IMR-90 (cell line): ENCODE results near the gene ZDHHC17. TPM values are rescaled to one million over a fixed set of nuclear protein-coding genes. Genes with fewer than 3 reads are reported as not detected.

Experiments used
- ATAC-seq: fragments of 200-7000 bp; cut with Tn5 transposase; 2 replicates; pipeline ENCODE4 v1.9.1; 2020; ENCODE audit warnings: low read depth, mild to moderate bottlenecking, moderate library complexity
- BruUV-seq: library from RNA; stranded (reverse); fragments of 400-500 nt; replicated peaks from 2 replicates; lab custom pipeline; 2021; lab: Mats Ljungman, UMichigan
- CTCF ChIA-PET: fragments of 300-600 bp; formaldehyde crosslinking; extraction: SDS; loops from one replicate; lab custom pipeline; 2021; ENCODE audit warnings: antibody characterized with exemption; lab: Yijun Ruan, JAX
- POLR2A ChIA-PET: fragments of 300-600 bp; sonication (Branson Sonifier 250); formaldehyde crosslinking; loops from one replicate; lab custom pipeline; 2022; ENCODE audit warnings: antibody characterized with exemption; ENCODE audit not compliant: unreplicated experiment; lab: Charles Lee
- DNase-seq: peaks from one replicate; pipeline ENCODE4 v3.0.0; 2013
- H2AFZ ChIP-seq: replicated peaks from 2 replicates; pipeline ENCODE3; 2013; ENCODE audit warnings: low read length, mild to moderate bottlenecking; ENCODE audit not compliant: poor library complexity
- H2AK5ac ChIP-seq: 2 replicates; pipeline ENCODE4 v1.6.1; 2013; ENCODE audit warnings: low read depth, low read length, inconsistent platforms
- H2AK9ac ChIP-seq: replicated peaks from 2 replicates; pipeline ENCODE3; 2013; ENCODE audit warnings: mild to moderate bottlenecking, low read depth, low read length, moderate library complexity; ENCODE audit not compliant: poor library complexity
- H2BK120ac ChIP-seq: 2 replicates; pipeline ENCODE4 v1.6.1; 2013; ENCODE audit warnings: low read depth, low read length, inconsistent platforms
- H2BK15ac ChIP-seq: 3 replicates; pipeline ENCODE4 v1.6.1; 2013; ENCODE audit warnings: low read depth, low read length, inconsistent platforms
- H2BK20ac ChIP-seq: 2 replicates; pipeline ENCODE4 v1.6.1; 2013; ENCODE audit warnings: low read depth, mild to moderate bottlenecking, inconsistent platforms, low read length, moderate library complexity
- H2BK5ac ChIP-seq: 2 replicates; pipeline ENCODE4 v1.6.1; 2013; ENCODE audit warnings: mild to moderate bottlenecking, low read depth, low read length, inconsistent platforms; ENCODE audit not compliant: poor library complexity, severe bottlenecking
- H3K14ac ChIP-seq: replicated peaks from 2 replicates; pipeline ENCODE4 v1.6.1; 2013; ENCODE audit warnings: low read depth, low read length, inconsistent platforms
- H3K18ac ChIP-seq: 2 replicates; pipeline ENCODE4 v1.6.1; 2013; ENCODE audit warnings: low read depth, low read length, control low read depth
- H3K23ac ChIP-seq: 2 replicates; pipeline ENCODE4 v1.6.1; 2013; ENCODE audit warnings: low read depth, low read length, inconsistent platforms
- H3K27ac ChIP-seq: 2 replicates; pipeline ENCODE4 v1.5.1; 2013; ENCODE audit warnings: mild to moderate bottlenecking, control low read depth, low read length; ENCODE audit not compliant: insufficient read depth
- H3K27me3 ChIP-seq: 2 replicates; pipeline ENCODE4 v1.6.1; 2013; ENCODE audit warnings: low read length; ENCODE audit not compliant: control insufficient read depth, insufficient read depth
- H3K36me3 ChIP-seq: 2 replicates; pipeline ENCODE4 v1.6.1; 2013; ENCODE audit warnings: low read length, mixed read lengths; ENCODE audit not compliant: control insufficient read depth, insufficient read depth
- H3K4ac ChIP-seq: 2 replicates; pipeline ENCODE4 v1.6.1; 2013; ENCODE audit warnings: low read depth, low read length, inconsistent platforms
- H3K4me1 ChIP-seq: 2 replicates; pipeline ENCODE4 v1.6.1; 2013; ENCODE audit warnings: low read length, mixed read lengths; ENCODE audit not compliant: control insufficient read depth, insufficient read depth
- H3K4me2 ChIP-seq: 2 replicates; pipeline ENCODE4 v1.6.1; 2013; ENCODE audit warnings: low read depth, mild to moderate bottlenecking, control low read depth, low read length, moderate library complexity
- H3K4me3 ChIP-seq: 2 replicates; pipeline ENCODE4 v1.5.1; 2013; ENCODE audit warnings: low read depth, mild to moderate bottlenecking, control low read depth, low read length, moderate library complexity; ENCODE audit not compliant: insufficient read depth
- H3K56ac ChIP-seq: 2 replicates; pipeline ENCODE4 v1.6.1; 2013; ENCODE audit warnings: low read length, inconsistent platforms; ENCODE audit not compliant: insufficient read depth; ENCODE audit errors: extremely low read depth
- H3K79me1 ChIP-seq, 2 experiments: 2 replicates each; pipeline ENCODE4 v1.6.1; 2013; ENCODE audit warnings: low read length in 2 of 2, inconsistent platforms in 1 of 2, low read depth in 1 of 2
- H3K9ac ChIP-seq: 2 replicates; pipeline ENCODE4 v1.6.1; 2013; ENCODE audit warnings: low read depth, low read length, control low read depth
- H3K9me1 ChIP-seq: 2 replicates; pipeline ENCODE4 v1.6.1; 2013; ENCODE audit warnings: low read length, inconsistent platforms; ENCODE audit not compliant: insufficient read depth
- H3K9me3 ChIP-seq: 2 replicates; pipeline ENCODE4 v1.6.1; 2013; ENCODE audit warnings: low read length; ENCODE audit not compliant: control insufficient read depth, insufficient read depth
- H4K20me1 ChIP-seq: 2 replicates; pipeline ENCODE4 v1.6.1; 2013; ENCODE audit warnings: low read length, inconsistent platforms; ENCODE audit not compliant: insufficient read depth
- H4K5ac ChIP-seq: 2 replicates; pipeline ENCODE4 v1.6.1; 2013; ENCODE audit warnings: mild to moderate bottlenecking, low read depth, low read length, control low read depth
- H4K8ac ChIP-seq, 2 experiments: 2 replicates each; pipeline ENCODE4 v1.6.1; 2013; ENCODE audit warnings: low read depth in 2 of 2, low read length in 2 of 2, control low read depth in 1 of 2, inconsistent platforms in 1 of 2
- H4K91ac ChIP-seq: 2 replicates; pipeline ENCODE4 v1.6.1; 2013; ENCODE audit warnings: low read depth, low read length, inconsistent platforms; ENCODE audit not compliant: insufficient read depth
- CEBPB ChIP-seq: IDR thresholded peaks from 2 replicates; pipeline ENCODE4 v1.6.1; 2012; ENCODE audit warnings: low read depth, low read length, improper control_type of control experiment
- CHD1 ChIP-seq: IDR thresholded peaks from 2 replicates; pipeline ENCODE4 v1.6.1; 2012; ENCODE audit warnings: low read depth, low read length, improper control_type of control experiment
- CTCF ChIP-seq: conservative IDR thresholded peaks from 2 replicates; pipeline ENCODE4 v1.5.1; 2012; ENCODE audit warnings: mild to moderate bottlenecking, low read depth, low read length, improper control_type of control experiment
- ELK1 ChIP-seq: fragments of 150-350 bp; IDR thresholded peaks from 2 replicates; pipeline ENCODE4 v1.6.1; 2016; ENCODE audit warnings: low read depth, mild to moderate bottlenecking, low read length, moderate library complexity, borderline replicate concordance
- FOS ChIP-seq: fragments of 150-350 bp; IDR thresholded peaks from 2 replicates; pipeline ENCODE4 v1.6.1; 2016; ENCODE audit warnings: low read depth, low read length
- MAFK ChIP-seq: IDR thresholded peaks from 2 replicates; pipeline ENCODE4 v1.6.1; 2012; ENCODE audit warnings: low read depth, low read length, improper control_type of control experiment
- MAZ ChIP-seq: IDR thresholded peaks from 2 replicates; pipeline ENCODE4 v1.6.1; 2012; ENCODE audit warnings: low read depth, mild to moderate bottlenecking, low read length, improper control_type of control experiment, moderate library complexity, borderline replicate concordance
- MXI1 ChIP-seq: IDR thresholded peaks from 2 replicates; pipeline ENCODE4 v1.6.1; 2012; ENCODE audit warnings: low read depth, mild to moderate bottlenecking, low read length, moderate library complexity, borderline replicate concordance
- NFE2L2 ChIP-seq: fragments of 150-350 bp; IDR thresholded peaks from 2 replicates; pipeline ENCODE4 v1.6.1; 2016; ENCODE audit warnings: low read depth, mild to moderate bottlenecking, low read length
- POLR2A ChIP-seq: IDR thresholded peaks from 2 replicates; pipeline ENCODE4 v1.6.1; 2012; ENCODE audit warnings: mild to moderate bottlenecking, low read depth, low read length
- RAD21 ChIP-seq: IDR thresholded peaks from 2 replicates; pipeline ENCODE4 v1.6.1; 2012; ENCODE audit warnings: low read length, improper control_type of control experiment
- RCOR1 ChIP-seq: IDR thresholded peaks from 2 replicates; pipeline ENCODE4 v1.6.1; 2012; ENCODE audit warnings: mild to moderate bottlenecking, low read length, improper control_type of control experiment; ENCODE audit not compliant: insufficient replicate concordance
- RFX5 ChIP-seq: IDR thresholded peaks from 2 replicates; pipeline ENCODE4 v1.8.0; 2012; ENCODE audit warnings: low read depth, mild to moderate bottlenecking, low read length, moderate library complexity
- USF2 ChIP-seq: fragments of 150-350 bp; IDR thresholded peaks from 2 replicates; pipeline ENCODE4 v1.6.1; 2017; ENCODE audit warnings: mild to moderate bottlenecking, antibody characterized with exemption, low read length, low read depth
- WGBS, 2 experiments: methylation state at CpG; one replicate each; pipeline versions ENCODE4 v1.1.5 to v1.1.7; 2013; ENCODE audit warnings: missing lambda C conversion rate in 2 of 2; ENCODE audit not compliant: insufficient read length in 1 of 2; ENCODE audit errors: extremely low coverage in 2 of 2; 5-methylcytosine and 5-hydroxymethylcytosine counted together
- dilution Hi-C: fragments of 300-500 bp; cut with HindIII; formaldehyde crosslinking; loops from one replicate; pipeline ENCODE4 v1.14.3; 2018; ENCODE audit warnings: low sequenced_read_pairs; ENCODE audit not compliant: unreplicated experiment
- in situ Hi-C: fragments of 300-500 bp; cut with MboI; formaldehyde crosslinking; loops from 3 replicates; pipeline ENCODE4 v1.14.3; 2019; ENCODE audit warnings: low sequenced_read_pairs, inconsistent platforms, mixed read lengths
- intact Hi-C: fragments of 100-400 bp; cut with micrococcal nuclease; formaldehyde crosslinking; loops from 2 replicates; pipeline ENCODE4 v1.10.0; 2022
- polyA plus RNA-seq, 3 experiments: library from polyadenylated mRNA; depleted of rRNA; stranded (reverse); fragments of >200 nt; gene quantifications; 2 replicates each; pipeline ENCODE4 v1.2.3, GENCODE V29; 2012; ENCODE audit warnings: low replicate concordance in 1 of 3
- total RNA-seq: library from RNA; depleted of rRNA; stranded (reverse); fragments of >200 nt; gene quantifications from 2 replicates; pipeline ENCODE4 v1.2.3, GENCODE V29; 2012

ZDHHC17 gene
- total and polyA plus RNA-seq, 2 of the 4 experiments (the other 2 are of a cell fraction) = 23.3 to 125 TPM

GRCh38 chr12:76738824-76739579 lies 24.9 kb upstream of the ZDHHC17 start (continued):
- TF ChIP-seq MXI1 = no peak

- Histone ChIP-seq H3K4ac (no peak overlapping the region), H3K36me3 (no peaks in the 10 kb centered on the region), H3K9ac (no peak overlapping the region), H3K9me3 (no peaks in the 10 kb centered on the region), H2AK5ac (no peak overlapping the region), H2BK15ac (no peak overlapping the region), H2AFZ (no peak overlapping the region), H2AK9ac (no peak overlapping the region), H3K9me1 (no peaks in the 10 kb centered on the region), H4K20me1 (no peaks in the 10 kb centered on the region), H4K91ac (no peak overlapping the region), H2BK120ac (no peak overlapping the region), H3K56ac (no peak overlapping the region), H3K4me1 (no peaks in the 10 kb centered on the region), H4K5ac (no peak overlapping the region), H2BK20ac (no peak overlapping the region), H3K4me3 (no peak overlapping the region), H3K4me2 (no peak overlapping the region), H3K79me1 (no peaks in the 10 kb centered on the region), H2BK5ac (no peak overlapping the region), H3K27ac (no peak overlapping the region), H4K8ac (no peak overlapping the region), H3K27me3 (no peaks in the 10 kb centered on the region), H3K23ac (no peak overlapping the region), H3K14ac (no peak overlapping the region), H3K18ac (no peak overlapping the region)
- intact Hi-C loops = no loop called here
- POLR2A ChIA-PET = no interaction called here
- no TSS peak for BruUV-seq
- DNase-seq = no peak
- no CpG with 5 or more reads among the region's 4 CpGs for WGBS, 2 experiments
- dilution Hi-C loops = no loop called here
- CTCF ChIA-PET = interaction anchor here (1.1 kb wide), 1 partner anchor 19 kb away, joined by 3 read pairs; no protein-coding TSS in a partner anchor
- ATAC-seq = no peak
- in situ Hi-C loops = no loop called here
- TF ChIP-seq NFE2L2 = no peak
- no peak for TF ChIP-seq POLR2A
- no peak for TF ChIP-seq USF2
- no peak for TF ChIP-seq ELK1
- TF ChIP-seq CEBPB = no peak
- no peak for TF ChIP-seq RAD21
- TF ChIP-seq RCOR1 = no peak
- TF ChIP-seq CTCF = no peak
- TF ChIP-seq FOS = no peak
- no peak for TF ChIP-seq MAFK
- no peak for TF ChIP-seq RFX5
- TF ChIP-seq MAZ = no peak
- no peak for TF ChIP-seq CHD1
These were observed 24.0 kb upstream of the ZDHHC17 start for GRCh38 chr12:76739896-76740295.
